C1 segment of cervical spinal cord (tissue), 14 donors: ENCODE measurements around the gene GPS2.

Experiments
- DNase-seq, 14 donors: peaks; one replicate each; lab custom pipeline; 2025; lab: John Stamatoyannopoulos, UW

Gene GPS2

DNA sequence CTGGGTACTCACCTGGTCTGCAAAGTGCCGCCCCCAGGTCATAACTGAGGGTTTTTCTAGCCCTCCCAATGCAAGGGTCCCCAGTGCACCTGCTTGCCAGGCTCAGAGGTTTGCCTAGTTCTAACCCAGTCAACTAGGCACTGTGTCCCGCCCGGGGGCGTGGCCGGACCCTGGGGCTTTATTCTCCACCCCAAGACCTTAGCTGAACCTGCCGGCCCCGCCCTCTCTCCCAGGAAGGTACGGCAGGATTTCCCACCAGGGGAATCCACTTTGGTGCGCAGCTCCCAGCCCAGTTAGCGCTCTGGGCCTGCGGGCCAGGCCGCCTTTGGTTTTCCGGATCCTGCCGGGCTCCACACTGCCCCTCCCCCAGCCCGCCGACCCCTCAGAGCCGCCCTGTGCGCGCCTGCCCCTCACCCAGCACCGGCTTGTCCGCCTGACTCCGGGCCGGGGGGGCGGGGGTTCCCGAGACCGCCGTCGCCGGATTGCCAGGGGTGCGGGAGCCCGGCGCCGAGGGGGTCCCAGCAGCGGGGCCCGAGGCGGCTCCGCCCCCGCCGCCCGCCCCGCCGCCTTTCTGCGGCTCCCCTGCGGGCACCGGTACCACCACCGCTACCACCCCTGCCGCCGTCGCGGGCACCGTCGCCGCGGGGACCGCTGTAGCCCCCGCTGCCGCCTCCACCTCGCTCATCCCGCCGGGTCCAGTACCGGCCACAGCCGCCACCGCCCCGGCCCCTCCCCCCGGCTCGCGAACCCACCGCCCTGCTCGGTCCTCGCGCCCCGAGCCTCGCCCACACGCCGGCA lies 21.1 kb downstream of the GPS2 start:
- no peak for DNase-seq

GRCh38 chr17:7293159-7293558 lies 22.0 kb downstream of the GPS2 start:
- DNase-seq: no peak

GRCh38 chr17:7292729-7293128 lies 22.4 kb downstream of the GPS2 start:
- DNase-seq: peak in 1 of 14 donors; percentile 26

DNA sequence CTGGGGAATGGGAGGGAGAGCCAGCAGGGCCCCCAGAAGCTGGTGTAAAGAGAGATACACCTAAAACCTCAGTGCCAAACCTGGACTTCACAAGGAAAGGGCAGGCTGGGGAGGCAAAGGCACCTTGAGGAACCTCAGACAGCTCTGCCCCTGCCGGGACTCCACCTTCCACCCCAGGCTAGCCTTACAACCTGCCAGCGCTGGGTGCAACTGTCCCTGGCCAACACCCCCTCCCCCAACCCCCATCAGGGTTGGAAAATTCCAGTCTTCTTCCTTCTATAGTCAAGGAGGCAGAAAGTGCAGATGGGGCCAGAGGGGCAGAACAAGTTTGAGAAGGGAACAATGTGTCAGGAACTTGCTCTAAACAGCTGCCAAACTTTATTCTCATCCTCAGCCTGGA lies 23.0 kb downstream of the GPS2 start:
- DNase-seq: no peak

- no peak for DNase-seq
Observed at GRCh38 chr17:7290685-7291084, 24.5 kb downstream of the GPS2 start.

- DNase-seq: no peak
Observed at GRCh38 chr17:7290166-7290565, 25.0 kb downstream of the GPS2 start.

DNA sequence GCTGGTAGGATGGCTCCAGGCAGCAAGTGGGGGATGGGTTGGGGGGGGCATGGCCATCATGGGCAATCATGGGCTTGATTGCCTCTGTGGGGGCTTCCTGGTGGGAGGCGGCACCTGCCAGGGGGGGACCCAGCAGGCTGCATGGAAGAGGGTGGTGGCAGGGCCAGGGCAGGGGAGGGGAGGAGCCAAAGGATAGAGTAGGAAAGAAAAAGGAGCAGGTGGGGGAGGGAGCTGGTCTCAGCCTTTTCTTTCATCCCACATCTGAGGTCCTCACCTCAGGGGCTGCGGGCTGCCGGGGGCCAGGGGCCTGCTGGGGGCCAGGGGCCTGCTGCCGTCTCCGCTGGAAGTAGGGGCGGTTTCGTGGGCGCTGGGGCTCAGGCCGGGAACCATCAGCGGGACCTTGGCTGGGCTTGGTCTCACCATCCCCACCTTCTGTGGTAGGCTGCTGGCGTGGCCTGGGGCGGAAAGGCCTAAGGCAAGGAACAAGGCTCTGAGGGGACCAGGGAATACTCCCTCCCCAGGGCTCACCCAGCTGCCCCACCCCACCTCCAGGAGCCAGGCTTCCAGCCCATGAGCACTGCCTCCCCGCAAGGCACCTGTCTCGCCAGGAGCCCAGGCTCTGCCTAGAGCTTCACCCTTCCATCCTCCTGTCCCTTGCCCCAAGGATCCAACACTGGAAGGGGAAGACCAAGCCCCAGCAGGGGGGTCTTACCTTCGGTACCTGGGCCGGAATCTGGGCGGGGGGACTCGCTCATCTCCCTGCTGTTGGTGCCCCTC lies 25.7 kb downstream of the GPS2 start:
- DNase-seq: no peak

DNA sequence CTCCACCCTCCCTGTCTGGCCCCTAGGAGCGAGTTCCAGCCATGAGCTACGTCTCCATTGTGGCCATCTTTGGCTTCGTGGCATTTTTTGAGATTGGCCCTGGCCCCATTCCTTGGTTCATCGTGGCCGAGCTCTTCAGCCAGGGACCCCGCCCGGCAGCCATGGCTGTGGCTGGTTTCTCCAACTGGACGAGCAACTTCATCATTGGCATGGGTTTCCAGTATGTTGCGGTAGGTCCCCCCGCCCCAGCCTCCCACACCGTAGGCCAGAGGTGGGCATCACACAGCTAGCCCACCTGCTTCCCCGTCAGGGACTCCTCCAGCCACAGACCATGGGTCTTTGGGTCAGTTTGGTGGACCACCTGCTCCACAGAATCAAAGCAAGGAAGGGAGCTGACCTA lies 29.5 kb downstream of the GPS2 start:
- no peak for DNase-seq

DNA sequence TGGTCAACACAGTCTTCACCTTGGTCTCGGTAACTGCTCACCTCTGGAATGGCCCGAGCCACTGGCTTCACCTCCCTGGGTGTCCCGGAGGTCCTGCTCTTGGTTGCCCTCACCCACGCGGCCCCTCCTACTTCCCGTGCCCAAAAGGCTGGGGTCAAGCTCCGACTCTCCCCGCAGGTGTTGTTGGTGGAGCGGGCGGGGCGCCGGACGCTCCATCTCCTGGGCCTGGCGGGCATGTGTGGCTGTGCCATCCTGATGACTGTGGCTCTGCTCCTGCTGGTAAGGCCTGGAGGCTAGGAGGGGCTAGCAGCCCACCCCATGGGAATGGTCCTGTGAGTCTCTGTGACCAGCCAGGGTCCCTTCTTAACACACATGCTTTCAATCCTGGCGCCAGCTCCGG lies 30.2 kb downstream of the GPS2 start:
- no peak for DNase-seq

DNA sequence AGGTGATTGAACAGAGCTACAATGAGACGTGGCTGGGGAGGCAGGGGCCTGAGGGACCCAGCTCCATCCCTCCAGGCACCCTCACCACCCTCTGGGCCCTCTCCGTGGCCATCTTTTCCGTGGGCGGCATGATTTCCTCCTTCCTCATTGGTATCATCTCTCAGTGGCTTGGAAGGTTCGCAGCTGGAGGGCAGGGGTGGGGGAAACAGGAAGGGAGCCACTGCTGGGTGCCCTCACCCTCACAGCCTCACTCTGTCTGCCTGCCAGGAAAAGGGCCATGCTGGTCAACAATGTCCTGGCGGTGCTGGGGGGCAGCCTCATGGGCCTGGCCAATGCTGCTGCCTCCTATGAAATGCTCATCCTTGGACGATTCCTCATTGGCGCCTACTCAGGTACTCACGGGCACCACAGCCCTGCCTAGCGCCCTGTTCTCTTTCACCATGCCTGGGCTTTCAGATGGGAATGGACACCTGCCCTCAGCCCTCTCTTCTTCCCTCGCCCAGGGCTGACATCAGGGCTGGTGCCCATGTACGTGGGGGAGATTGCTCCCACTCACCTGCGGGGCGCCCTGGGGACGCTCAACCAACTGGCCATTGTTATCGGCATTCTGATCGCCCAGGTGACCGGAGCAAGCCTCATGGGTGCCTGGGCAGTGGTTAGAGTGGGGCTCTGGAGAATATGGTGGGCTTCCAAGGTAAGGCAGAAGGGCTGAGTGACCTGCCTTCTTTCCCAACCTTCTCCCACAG lies 31.5 kb downstream of the GPS2 start:
- DNase-seq: no peak

GRCh38 chr17:7282752-7283321 lies 32.3 kb downstream of the GPS2 start:
- no peak for DNase-seq

DNA sequence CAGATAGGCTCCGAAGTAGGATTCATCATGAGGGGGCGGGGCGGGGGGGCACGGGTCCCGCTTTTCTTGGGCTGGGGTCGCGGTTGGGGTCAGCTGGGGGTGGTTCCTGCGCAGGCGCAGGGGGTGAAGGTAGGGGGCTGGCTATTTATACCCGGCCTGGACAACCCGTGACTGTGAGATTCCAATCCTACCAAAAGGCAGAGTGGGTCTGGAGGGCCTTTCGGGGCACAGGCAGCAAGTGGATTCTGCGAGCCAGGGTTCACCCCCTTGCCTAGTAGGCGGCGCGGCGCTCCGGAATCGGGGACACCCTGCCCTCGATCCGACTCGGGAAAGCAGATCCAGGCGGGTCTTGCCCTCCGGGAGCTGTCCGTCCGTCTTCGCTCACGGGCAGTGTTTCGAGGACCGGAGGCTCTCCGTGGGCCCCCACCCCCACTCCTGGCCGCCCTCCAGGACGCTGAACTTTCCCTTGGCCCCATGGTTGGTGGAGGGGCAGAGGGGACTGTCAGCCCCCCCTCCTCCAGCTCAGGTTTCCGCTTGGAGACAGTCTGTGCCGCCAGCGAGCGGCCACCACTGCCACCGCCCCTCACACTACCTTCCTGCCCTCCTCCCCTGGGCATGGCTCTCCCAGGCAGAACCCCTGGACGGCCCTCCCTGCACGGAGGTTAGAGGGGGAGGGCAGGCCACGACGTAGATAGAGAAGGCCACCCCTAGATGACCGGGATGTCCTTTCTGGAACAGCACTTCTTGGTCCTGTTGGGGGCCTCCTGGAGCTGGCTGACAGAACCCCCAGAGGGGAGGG lies 33.0 kb downstream of the GPS2 start:
- peak in 1 of 14 donors; percentile 9 for DNase-seq

DNA sequence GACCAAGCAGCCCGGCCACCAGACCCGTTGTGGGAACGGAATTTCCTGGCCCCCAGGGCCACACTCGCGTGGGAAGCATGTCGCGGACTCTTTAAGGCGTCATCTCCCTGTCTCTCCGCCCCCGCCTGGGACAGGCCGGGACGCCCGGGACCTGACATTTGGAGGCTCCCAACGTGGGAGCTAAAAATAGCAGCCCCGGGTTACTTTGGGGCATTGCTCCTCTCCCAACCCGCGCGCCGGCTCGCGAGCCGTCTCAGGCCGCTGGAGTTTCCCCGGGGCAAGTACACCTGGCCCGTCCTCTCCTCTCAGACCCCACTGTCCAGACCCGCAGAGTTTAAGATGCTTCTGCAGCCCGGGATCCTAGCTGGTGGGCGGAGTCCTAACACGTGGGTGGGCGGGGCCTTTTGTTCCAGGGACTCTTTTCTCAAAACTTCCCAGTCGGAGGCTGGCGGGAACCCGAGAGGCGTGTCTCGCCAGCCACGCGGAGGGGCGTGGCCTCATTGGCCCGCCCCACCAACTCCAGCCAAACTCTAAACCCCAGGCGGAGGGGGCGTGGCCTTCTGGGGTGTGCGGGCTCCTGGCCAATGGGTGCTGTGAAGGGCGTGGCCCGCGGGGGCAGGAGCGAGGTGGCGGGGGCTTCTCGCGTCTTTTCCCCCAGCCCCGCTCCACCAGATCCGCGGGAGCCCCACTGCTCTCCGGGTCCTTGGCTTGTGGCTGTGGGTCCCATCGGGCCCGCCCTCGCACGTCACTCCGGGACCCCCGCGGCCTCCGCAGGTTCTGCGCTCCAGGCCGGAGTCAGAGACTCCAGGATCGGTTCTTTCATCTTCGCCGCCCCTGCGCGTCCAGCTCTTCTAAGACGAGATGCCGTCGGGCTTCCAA lies 33.8 kb downstream of the GPS2 start, which contains the start of gene SLC2A4:
TSS of gene SLC2A4 (plus strand) at position 645 of the 879 bp plus-strand sequence. CDS start at position 862, 217 bp downstream.
- DNase-seq: peak in 12 of 14 donors; percentile 15 to 84 (median 67)

DNA sequence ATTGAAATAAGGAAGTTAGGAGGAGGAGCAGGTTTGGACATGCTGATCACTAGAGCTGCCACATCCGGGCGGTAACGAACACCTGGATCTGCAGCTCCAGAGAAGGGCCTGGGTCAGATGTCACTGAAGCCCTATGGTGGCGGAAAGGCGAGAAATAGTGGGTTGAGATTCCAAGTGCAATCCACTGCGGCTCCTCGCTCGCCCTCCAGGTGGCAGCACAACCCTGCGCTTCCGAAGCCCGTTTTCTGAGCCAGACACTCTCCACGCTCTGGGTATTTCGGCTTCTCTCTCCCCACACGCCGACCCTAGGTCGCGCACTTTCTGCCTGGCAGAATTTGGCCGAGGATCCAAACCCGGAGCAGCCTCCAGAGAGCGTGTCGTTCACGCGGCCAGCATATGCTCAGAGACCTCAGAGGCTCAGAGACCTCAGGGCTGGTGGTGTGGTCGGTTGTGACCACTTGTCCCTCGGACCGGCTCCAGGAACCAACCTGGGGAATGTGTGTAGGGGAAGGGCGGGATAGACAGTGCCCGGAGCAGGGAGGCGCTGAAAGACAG lies 34.6 kb downstream of the GPS2 start:
- DNase-seq: peak; percentile 11 to 83 (median 67)

DNA sequence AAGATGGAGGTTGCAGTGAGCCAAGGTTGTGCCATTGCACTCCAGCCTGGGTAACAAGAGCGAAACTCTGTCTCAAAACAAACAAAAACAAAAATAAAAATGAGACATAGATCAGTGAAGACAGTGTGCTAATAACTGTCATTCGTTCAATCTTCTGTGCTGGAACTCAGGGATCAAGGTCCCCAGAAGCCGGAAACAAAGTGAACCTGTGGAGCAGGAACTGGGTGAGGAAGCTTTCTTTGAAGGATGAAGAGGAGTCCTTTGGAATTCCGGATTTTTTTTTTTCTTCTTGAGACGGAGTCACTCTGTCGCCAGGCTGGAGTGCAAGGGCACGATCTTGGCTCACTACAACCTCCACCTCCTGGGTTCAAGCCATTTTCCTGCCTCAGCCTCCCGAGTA lies 35.7 kb downstream of the GPS2 start:
- DNase-seq: no peak

- no peak for DNase-seq
Observed at GRCh38 chr17:7266784-7267183, 48.4 kb downstream of the GPS2 start.

GRCh38 chr17:7263801-7264078 lies 51.4 kb downstream of the GPS2 start:
- no peak for DNase-seq

GRCh38 chr17:7262935-7263800 lies 52.0 kb downstream of the GPS2 start:
- no peak for DNase-seq
